ENCODE measurements around the gene MRNIP.

DNA sequence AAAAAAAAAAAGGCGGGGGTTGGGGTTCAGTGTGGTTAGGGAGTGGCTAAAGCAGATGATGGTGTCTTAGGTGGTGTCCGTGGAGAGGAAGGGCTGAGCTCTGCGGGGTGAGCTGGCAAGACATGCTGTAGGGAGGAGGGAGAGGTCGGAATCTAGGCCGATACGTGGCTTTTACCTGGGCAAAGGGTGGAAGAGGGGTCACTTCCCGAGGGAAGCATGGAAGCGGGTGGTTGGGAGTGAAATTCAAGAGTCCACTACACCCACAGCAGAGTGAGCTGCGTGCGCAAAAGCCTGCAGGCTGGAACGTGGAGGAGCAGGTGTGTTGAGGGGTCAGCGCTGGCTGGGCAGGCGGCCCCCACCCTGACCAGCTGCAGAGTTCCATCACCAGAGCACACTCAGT, 31.3 kb upstream of the MRNIP start:
- TF ChIP-seq JUN (IDR thresholded peaks at IDR 0.05) (no peak), EHMT2 (IDR thresholded peaks at IDR 0.05; ENCODE audit: low read depth) (no peak), JUNB (IDR thresholded peaks at IDR 0.05) (no peak)
- TF ChIP-seq, protein P1, sequence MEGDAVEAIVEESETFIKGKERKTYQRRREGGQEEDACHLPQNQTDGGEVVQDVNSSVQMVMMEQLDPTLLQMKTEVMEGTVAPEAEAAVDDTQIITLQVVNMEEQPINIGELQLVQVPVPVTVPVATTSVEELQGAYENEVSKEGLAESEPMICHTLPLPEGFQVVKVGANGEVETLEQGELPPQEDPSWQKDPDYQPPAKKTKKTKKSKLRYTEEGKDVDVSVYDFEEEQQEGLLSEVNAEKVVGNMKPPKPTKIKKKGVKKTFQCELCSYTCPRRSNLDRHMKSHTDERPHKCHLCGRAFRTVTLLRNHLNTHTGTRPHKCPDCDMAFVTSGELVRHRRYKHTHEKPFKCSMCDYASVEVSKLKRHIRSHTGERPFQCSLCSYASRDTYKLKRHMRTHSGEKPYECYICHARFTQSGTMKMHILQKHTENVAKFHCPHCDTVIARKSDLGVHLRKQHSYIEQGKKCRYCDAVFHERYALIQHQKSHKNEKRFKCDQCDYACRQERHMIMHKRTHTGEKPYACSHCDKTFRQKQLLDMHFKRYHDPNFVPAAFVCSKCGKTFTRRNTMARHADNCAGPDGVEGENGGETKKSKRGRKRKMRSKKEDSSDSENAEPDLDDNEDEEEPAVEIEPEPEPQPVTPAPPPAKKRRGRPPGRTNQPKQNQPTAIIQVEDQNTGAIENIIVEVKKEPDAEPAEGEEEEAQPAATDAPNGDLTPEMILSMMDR (IDR thresholded peaks at IDR 0.05) = no peak
